GM12875 (cell line): ENCODE data around the gene RUFY3.

ENCODE experiments used
- H3K4me3 ChIP-seq: one replicate; pipeline ENCODE4 v1.5.1; 2011; ENCODE audit warnings: low read depth, low read length, control low read depth
- TF ChIP-seq, protein P1 (sequence below): IDR thresholded peaks from 2 replicates; pipeline ENCODE4 v1.5.1; 2011; ENCODE audit warnings: low read depth, mild to moderate bottlenecking, control low read depth, inconsistent platforms, low read length, moderate library complexity, borderline replicate concordance; ENCODE audit not compliant: insufficient read depth

Gene RUFY3

DNA sequence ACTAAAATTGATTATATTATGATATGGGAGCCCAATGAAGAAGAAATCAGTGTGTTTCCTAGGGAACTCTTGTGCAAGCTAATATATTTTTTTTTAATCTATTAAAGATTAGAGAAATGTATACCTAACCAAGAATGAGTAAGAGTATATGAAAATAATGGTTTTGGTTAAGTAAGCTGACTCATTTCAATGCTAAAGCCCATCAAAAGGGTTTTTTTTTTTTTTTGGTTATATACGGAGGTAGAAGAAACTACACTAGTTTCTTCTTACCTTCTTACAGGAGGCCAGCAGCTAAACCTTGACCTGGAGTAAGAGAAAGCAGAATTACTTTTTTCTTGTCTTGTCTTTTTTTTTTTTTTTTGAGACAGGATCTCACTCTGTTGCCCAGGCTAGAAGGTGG, 27.5 kb downstream of the RUFY3 start:
- no peak overlapping the region for H3K4me3 ChIP-seq
- TF ChIP-seq, protein P1, sequence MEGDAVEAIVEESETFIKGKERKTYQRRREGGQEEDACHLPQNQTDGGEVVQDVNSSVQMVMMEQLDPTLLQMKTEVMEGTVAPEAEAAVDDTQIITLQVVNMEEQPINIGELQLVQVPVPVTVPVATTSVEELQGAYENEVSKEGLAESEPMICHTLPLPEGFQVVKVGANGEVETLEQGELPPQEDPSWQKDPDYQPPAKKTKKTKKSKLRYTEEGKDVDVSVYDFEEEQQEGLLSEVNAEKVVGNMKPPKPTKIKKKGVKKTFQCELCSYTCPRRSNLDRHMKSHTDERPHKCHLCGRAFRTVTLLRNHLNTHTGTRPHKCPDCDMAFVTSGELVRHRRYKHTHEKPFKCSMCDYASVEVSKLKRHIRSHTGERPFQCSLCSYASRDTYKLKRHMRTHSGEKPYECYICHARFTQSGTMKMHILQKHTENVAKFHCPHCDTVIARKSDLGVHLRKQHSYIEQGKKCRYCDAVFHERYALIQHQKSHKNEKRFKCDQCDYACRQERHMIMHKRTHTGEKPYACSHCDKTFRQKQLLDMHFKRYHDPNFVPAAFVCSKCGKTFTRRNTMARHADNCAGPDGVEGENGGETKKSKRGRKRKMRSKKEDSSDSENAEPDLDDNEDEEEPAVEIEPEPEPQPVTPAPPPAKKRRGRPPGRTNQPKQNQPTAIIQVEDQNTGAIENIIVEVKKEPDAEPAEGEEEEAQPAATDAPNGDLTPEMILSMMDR: no peak

DNA sequence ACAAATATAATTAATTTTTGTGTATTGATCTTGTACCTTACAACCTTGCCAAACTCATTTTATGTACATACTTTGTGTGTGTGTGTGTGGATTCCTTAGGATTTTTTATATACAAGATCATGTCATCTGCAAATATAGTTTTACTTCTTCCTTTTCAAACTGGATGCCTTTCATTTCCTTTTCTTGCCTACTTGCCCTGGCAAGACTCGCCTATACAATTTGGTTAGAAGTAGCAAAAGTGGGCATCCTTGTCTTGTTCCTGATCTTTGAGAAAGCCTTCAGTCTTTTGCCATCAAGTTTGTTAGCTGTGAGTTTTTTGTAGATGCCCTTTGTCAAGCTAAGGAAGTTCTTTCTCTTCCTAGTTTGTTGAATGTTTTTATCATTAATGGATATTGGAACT, 30.5 kb downstream of the RUFY3 start:
- TF ChIP-seq, protein P1: no peak
- no peak overlapping the region for H3K4me3 ChIP-seq

- no peak overlapping the region for H3K4me3 ChIP-seq
- TF ChIP-seq, protein P1: no peak
Observed at GRCh38 chr4:70753630-70754029, 31.9 kb downstream of the RUFY3 start.

DNA sequence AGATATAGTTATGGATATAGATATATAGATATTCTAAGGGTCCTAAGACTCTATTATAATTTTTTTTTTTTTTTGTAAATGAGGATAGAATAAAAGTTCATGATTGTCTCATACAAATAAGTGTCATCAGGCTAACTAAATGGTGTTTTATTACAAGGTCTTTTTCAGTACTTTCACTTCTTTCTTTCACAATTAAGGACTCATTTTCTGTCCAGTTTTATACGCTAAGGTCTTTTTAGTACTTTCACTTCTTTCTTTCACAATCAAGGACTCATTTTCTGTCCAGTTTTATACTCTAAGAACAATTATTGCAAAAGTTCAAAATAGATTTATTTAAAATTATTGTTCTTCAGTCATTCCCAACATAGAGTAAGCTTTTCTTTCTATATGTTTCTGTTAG, 32.7 kb downstream of the RUFY3 start:
- TF ChIP-seq, protein P1: no peak
- H3K4me3 ChIP-seq: no peak overlapping the region

DNA sequence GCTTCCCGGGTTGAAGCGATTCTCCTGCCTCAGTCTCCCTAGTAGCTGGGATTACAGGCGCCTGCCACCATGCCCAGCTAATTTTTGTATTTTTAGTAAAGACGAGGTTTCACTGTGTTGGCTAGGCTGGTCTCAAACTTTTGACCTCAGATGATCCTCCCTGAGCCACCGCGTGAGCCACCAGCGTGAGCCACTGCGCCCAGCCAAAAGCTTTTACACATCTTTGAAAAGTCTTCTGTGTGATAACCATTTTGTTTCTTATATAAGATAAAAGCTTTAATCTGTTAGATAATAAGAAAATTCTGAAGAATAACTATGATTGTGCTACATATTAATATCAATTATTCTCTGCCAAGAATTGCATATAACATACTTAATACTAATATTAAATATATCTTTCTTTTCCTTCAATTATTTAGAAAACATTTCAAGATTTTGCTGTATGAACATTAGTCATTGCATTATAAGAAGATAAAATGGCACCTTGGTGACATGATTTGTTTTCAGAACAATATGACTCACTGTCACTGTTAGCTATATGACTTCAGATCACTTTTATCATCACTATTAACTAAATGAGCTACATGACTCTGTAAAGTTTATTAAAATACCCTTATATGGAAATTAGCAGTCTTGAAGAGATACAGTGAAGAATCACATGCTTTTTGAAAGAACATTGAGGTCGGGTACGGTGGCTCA, 33.4 kb downstream of the RUFY3 start:
- H3K4me3 ChIP-seq: no peak overlapping the region
- TF ChIP-seq, protein P1: no peak

DNA sequence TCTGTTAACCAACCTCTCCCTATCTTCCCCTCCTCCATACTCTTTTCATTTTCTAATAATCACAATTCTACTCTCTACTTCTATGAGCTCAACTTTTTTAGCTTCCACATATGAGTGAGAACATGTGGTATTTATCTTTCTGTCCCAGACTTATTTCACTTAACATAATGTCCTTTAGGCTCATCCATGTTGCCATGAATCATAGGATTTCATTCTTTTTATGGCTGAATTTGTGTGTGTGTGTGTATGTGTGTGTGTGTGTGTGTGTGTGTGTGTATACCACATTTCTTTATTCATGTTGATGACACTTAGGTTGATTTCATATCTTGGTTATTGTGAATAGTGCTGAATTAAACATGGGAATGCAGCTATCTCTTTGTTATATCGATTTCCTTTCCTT, 37.4 kb downstream of the RUFY3 start:
- no peak overlapping the region for H3K4me3 ChIP-seq
- TF ChIP-seq, protein P1: no peak

- no peak overlapping the region for H3K4me3 ChIP-seq
- TF ChIP-seq, protein P1: no peak
Observed at GRCh38 chr4:70759627-70760026, 37.9 kb downstream of the RUFY3 start.
